Measurements from ENCODE around the gene C2CD3. TPM values are rescaled to one million over a fixed set of nuclear protein-coding genes. Genes with fewer than 3 reads are reported as not detected.

The C2CD3 gene
- total and polyA plus RNA-seq, 10 of the 15 experiments (the other 5 are each of a cell fraction or from before 2014, with no cell fraction given) = 2.3 to 24.0 (median 16.3) TPM

- FAIRE-seq = no peak
- in situ Hi-C loops (cut with MboI) = no loop called here
- ChIA-PET CTCF (interaction anchor here (1.4 to 2.9 kb wide), 2 partner anchors 10 kb away, joined by 5 to 15 read pairs; no protein-coding TSS in a partner anchor), SMC1A (ENCODE audit: uncharacterized antibody, unreplicated experiment) (interaction anchor here (4.2 kb wide), 1 partner anchor 9 kb away, joined by 18 read pairs; no protein-coding TSS in a partner anchor), POLR2A (interaction anchor here (1.3 to 1.4 kb wide), 2 partner anchors 14 to 15 kb away, joined by 3 read pairs; partner anchors contain the start of genes C2CD3 and PPME1), RAD21 (ENCODE audit: unreplicated experiment) (interaction anchor here (1.0 kb wide), 1 partner anchor 10 kb away, joined by 3 read pairs; no protein-coding TSS in a partner anchor)
- Histone ChIP-seq H4K20me1 (ENCODE audit: control insufficient read depth, insufficient read depth) (no peaks in the 10 kb centered on the region), H3K27ac (ENCODE audit: control insufficient read depth, insufficient read depth) (no peak overlapping the region), H2AFZ (ENCODE audit: control insufficient read depth, low read depth, low read length) (no peak overlapping the region), H3K27me3 (replicated peaks in 1 of 2; ENCODE audit: control insufficient read depth in 2 of 2, insufficient read depth in 2 of 2, low read length in 1 of 2) (no peaks in the 10 kb centered on the region), H3K9ac (ENCODE audit: control insufficient read depth, insufficient read depth, low read length) (no peak overlapping the region), H3K4me2 (ENCODE audit: control insufficient read depth, insufficient read depth) (no peak overlapping the region), H3K4me3 (no peak overlapping the region), H3K36me3 (ENCODE audit: control insufficient read depth in 2 of 2, insufficient read depth in 2 of 2, low read length in 1 of 2) (no peaks in the 10 kb centered on the region; a peak in 2 of 4 replicates), H3K9me3 (replicated peaks; ENCODE audit: control insufficient read depth, insufficient read depth, low read length) (no peaks in the 10 kb centered on the region; the same call in 2 of the 3 replicates), H3K79me2 (ENCODE audit: control insufficient read depth, insufficient read depth, low read length) (peaks cover 21% of the 10 kb centered on the region), H3K4me1 (ENCODE audit: control insufficient read depth, insufficient read depth, low read length) (no peaks in the 10 kb centered on the region)
- intact Hi-C loops (cut with micrococcal nuclease; ENCODE audit: unreplicated experiment) = no loop called here
- ATAC-seq = no peak
- 95% methylated on average over 2 of the region's 2 CpGs for WGBS (ENCODE audit: insufficient coverage, insufficient replicate concordance, low lambda C conversion rate, missing lambda C conversion rate)
- no TSS peak for BruUV-seq (replicated peaks)
- TF ChIP-seq IKZF1 (conservative IDR thresholded peaks at IDR 0.05) (no peak), TAF1 (IDR thresholded peaks at IDR 0.05; ENCODE audit: borderline replicate concordance, low read depth, low read length) (no peak), HDAC6 (IDR thresholded peaks at IDR 0.05; ENCODE audit: unreplicated experiment) (no peak), SRF (IDR thresholded peaks at IDR 0.05; ENCODE audit: low read depth in 2 of 2, low read length in 2 of 2) (no peak), ZSCAN29 (IDR thresholded peaks at IDR 0.05) (no peak), RELA (IDR thresholded peaks at IDR 0.05; ENCODE audit: borderline replicate concordance, partially characterized antibody) (no peak), RCOR1 (conservative IDR thresholded peaks at IDR 0.05; ENCODE audit: low read depth, low read length) (no peak), ATF2 (IDR thresholded peaks at IDR 0.05; ENCODE audit: low read length) (no peak), PAX8 (IDR thresholded peaks at IDR 0.05) (no peak), ZNF687 (IDR thresholded peaks at IDR 0.05) (no peak), DPF2 (IDR thresholded peaks at IDR 0.05) (no peak), YBX1 (IDR thresholded peaks at IDR 0.05) (no peak), YY1 (IDR thresholded peaks at IDR 0.05; ENCODE audit: low read depth, low read length) (no peak), BRCA1 (IDR thresholded peaks at IDR 0.05; ENCODE audit: low read depth, low read length) (no peak), MLLT1 (IDR thresholded peaks at IDR 0.05) (no peak), SMAD1 (IDR thresholded peaks at IDR 0.05; ENCODE audit: low read depth, partially characterized antibody) (no peak), PKNOX1 (IDR thresholded peaks at IDR 0.05) (no peak)
- no peak for DNase-seq (ENCODE audit: low read depth, low spot score)
Measured at GRCh38 chr11:74185695-74186094, 14.9 kb upstream of the C2CD3 start.
